NT2/D1 (cell line): ENCODE results near the gene TK2.
"Not testable (repeated sequence)": the region's sequence is repeated elsewhere in the genome, so short reads cannot be mapped to it uniquely, and the experiment has no call there.

Experiments used
- DNase-seq: peaks from one replicate; pipeline ENCODE4 v3.0.0-alpha.2; 2011; ENCODE audit warnings: low read depth, low spot score
- H3K27me3 ChIP-seq: 2 replicates; pipeline ENCODE4 v1.6.0; 2011; ENCODE audit warnings: mild to moderate bottlenecking; ENCODE audit not compliant: insufficient read length, insufficient read depth
- H3K36me3 ChIP-seq: 2 replicates; pipeline ENCODE4 v1.6.1; 2011; ENCODE audit warnings: mild to moderate bottlenecking, low read length, mixed read lengths; ENCODE audit not compliant: insufficient read depth, insufficient read length
- H3K4me1 ChIP-seq: 2 replicates; pipeline ENCODE4 v1.5.1; 2011; ENCODE audit not compliant: insufficient read depth, insufficient read length
- H3K4me3 ChIP-seq: 2 replicates; pipeline ENCODE4 v1.5.1; 2011; ENCODE audit warnings: low read depth; ENCODE audit not compliant: insufficient read length
- H3K9ac ChIP-seq: 2 replicates; pipeline ENCODE4 v1.6.0; 2011; ENCODE audit warnings: low read depth; ENCODE audit not compliant: insufficient read length
- H3K9me3 ChIP-seq: 2 replicates; pipeline ENCODE4 v1.5.1; 2011; ENCODE audit warnings: mild to moderate bottlenecking, low read length; ENCODE audit not compliant: insufficient read depth
- SUZ12 ChIP-seq: IDR thresholded peaks from 2 replicates; pipeline ENCODE4 v1.6.1; 2011; ENCODE audit not compliant: insufficient read length, insufficient read depth; ENCODE audit errors: extremely low read depth
- YY1 ChIP-seq: IDR thresholded peaks from 2 replicates; pipeline ENCODE4 v1.6.1; 2011; ENCODE audit not compliant: insufficient read length, insufficient read depth
- ZNF274 ChIP-seq: IDR thresholded peaks from 2 replicates; pipeline ENCODE4 v1.6.1; 2011; ENCODE audit warnings: mild to moderate bottlenecking, low read depth, low read length

Gene TK2

GRCh38 chr16:66549284-66550131, at the start of gene TK2:
Gene TK2, minus strand, starts transcription at chr16:66550122. Its CDS starts 61 bp downstream, at chr16:66550061.
- H3K4me3 ChIP-seq: peak within 1 kb of the TSS; percentile 74
- H3K9me3 ChIP-seq: peaks cover 5% of the 10 kb centered on the region; the same call in 1 of the 2 replicates
- H3K36me3 ChIP-seq: no peaks in the 10 kb centered on the region
- peaks cover 4% of the 10 kb centered on the region for H3K27me3 ChIP-seq
- peak; percentile 44 for DNase-seq
- H3K4me1 ChIP-seq: no peaks in the 10 kb centered on the region
- H3K9ac ChIP-seq: peak within 1 kb of the TSS; percentile 95
- TF ChIP-seq SUZ12: no peak
- no peak for TF ChIP-seq YY1

DNA sequence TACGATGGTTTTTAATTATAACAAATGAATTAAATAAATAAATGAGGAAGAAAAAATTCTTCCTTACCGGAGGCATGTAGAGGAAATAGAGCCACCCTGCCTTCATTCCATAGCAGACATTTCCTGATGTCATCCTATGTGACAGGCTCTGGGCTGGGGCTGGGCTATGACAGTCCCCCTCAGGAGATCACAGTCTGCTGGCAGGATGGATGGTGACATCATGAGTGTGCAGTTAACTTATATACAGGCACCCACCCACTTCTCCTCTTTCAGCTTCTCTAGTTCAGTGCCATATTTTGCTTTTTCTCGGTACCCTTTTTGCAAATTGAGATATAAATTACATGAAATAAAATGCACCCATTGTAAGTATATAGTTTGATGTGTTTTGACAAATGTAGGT, 48.2 kb upstream of the TK2 start:
- Histone ChIP-seq H3K27me3 (peaks cover 5% of the 10 kb centered on the region), H3K9me3 (peaks cover 12% of the 10 kb centered on the region; the same call in 1 of the 2 replicates), H3K4me3 (no peak overlapping the region), H3K4me1 (no peaks in the 10 kb centered on the region), H3K36me3 (no peaks in the 10 kb centered on the region), H3K9ac (no peak overlapping the region)
- no peak for DNase-seq
- TF ChIP-seq SUZ12 (no peak), YY1 (no peak), ZNF274 (no peak)

DNA sequence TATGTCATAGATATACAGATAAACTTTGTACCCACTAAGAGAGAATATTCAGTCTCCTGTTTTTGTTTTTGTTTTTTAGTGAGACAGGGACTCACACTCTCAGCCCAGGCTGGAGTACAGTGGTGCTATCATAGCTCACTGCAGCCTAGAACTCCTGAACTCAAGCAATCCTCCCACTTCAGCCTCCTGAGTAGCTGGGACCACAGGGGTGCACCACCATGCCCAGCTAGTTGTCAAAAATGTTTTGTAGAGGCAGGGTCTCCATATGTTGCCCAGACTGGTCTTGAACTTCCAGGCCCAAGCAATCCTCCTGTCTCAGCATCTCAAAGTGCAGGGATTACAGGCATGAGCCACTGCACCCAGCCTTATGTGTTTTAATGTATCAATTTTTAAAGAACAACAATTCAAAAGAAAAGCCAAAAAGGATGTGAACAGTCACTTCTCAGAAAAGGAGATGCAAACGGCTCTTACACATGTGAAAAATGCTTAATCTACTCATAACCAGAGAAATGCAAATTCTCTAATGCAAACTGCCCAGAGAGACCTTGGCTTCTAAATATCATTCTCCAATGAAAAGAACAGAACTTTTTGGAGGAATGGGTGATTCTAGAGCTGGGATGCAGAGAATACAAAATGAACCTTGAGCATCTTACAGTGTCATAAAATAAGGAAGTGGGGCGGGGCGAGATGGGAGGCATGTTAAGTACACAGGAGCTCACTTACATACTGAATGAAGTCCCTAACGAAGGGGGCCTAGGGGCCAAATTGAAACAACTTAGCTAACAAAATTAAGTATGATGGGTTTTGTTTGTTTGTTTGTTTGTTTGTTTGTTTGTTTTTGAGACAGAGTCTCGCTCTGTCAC, 47.3 kb upstream of the TK2 start:
- TF ChIP-seq SUZ12: no peak
- TF ChIP-seq YY1: no peak
- no peak for TF ChIP-seq ZNF274
- DNase-seq: no peak
- H3K9ac ChIP-seq: no peak overlapping the region
- no peaks in the 10 kb centered on the region for H3K36me3 ChIP-seq
- H3K4me1 ChIP-seq: no peaks in the 10 kb centered on the region
- H3K4me3 ChIP-seq: no peak overlapping the region
- H3K27me3 ChIP-seq: peaks cover 5% of the 10 kb centered on the region
- peaks cover 12% of the 10 kb centered on the region; the same call in 1 of the 2 replicates for H3K9me3 ChIP-seq

- not testable (repeated sequence) for H3K4me3 ChIP-seq, H3K36me3 ChIP-seq, DNase-seq, H3K9me3 ChIP-seq, H3K27me3 ChIP-seq, H3K9ac ChIP-seq, H3K4me1 ChIP-seq
Observed at GRCh38 chr16:66596559-66596958, 46.6 kb upstream of the TK2 start.

- Histone ChIP-seq H3K4me1 (peaks cover 3% of the 10 kb centered on the region), H3K9ac (no peak overlapping the region), H3K36me3 (no peaks in the 10 kb centered on the region), H3K27me3 (no peaks in the 10 kb centered on the region), H3K9me3 (no peaks in the 10 kb centered on the region), H3K4me3 (no peak overlapping the region)
- no peak for DNase-seq
- no peak for TF ChIP-seq SUZ12
- no peak for TF ChIP-seq ZNF274
- no peak for TF ChIP-seq YY1
Observed at GRCh38 chr16:66594739-66595138, 44.8 kb upstream of the TK2 start.

DNA sequence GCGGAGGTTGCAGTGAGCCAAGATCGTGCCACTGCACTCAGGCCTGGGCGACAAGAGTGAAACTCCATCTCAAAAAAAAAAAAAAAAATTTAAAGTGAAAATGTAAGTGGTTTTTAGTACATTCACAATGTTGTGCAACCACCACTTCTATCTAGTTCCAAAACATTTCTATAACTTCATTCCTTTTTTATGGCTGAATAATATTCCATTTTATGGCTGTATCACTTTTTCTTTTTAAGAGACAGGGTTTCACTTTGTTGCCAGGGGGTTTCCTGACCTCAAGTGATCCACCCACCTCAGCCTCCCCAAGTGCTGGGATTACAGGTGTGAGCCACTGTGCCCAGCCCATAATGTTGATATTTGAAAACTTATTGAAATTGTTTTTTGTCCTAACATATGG, 42.9 kb upstream of the TK2 start:
- H3K27me3 ChIP-seq: no peaks in the 10 kb centered on the region

GRCh38 chr16:66592241-66592640, 42.3 kb upstream of the TK2 start:
- H3K9ac ChIP-seq: no peak overlapping the region
- peaks cover 3% of the 10 kb centered on the region for H3K4me1 ChIP-seq
- H3K36me3 ChIP-seq: no peaks in the 10 kb centered on the region
- no peak overlapping the region for H3K4me3 ChIP-seq
- DNase-seq: no peak
- no peaks in the 10 kb centered on the region for H3K27me3 ChIP-seq
- no peak for TF ChIP-seq YY1
- no peak for TF ChIP-seq SUZ12
- no peak for TF ChIP-seq ZNF274
- no peaks in the 10 kb centered on the region for H3K9me3 ChIP-seq

More for the DNA sequence above, 42.9 kb upstream of the TK2 start:
- no peak overlapping the region for H3K4me3 ChIP-seq
- no peaks in the 10 kb centered on the region for H3K9me3 ChIP-seq
- peaks cover 3% of the 10 kb centered on the region for H3K4me1 ChIP-seq
- no peak for TF ChIP-seq ZNF274
- TF ChIP-seq SUZ12: no peak
- no peak for TF ChIP-seq YY1
- DNase-seq: no peak
- H3K9ac ChIP-seq: no peak overlapping the region
- H3K36me3 ChIP-seq: no peaks in the 10 kb centered on the region
